Measurements from ENCODE around the gene TNRC18. TPM values are rescaled to one million over a fixed set of nuclear protein-coding genes. Genes with fewer than 3 reads are reported as not detected.

TNRC18 gene
- total and polyA plus RNA-seq, 9 of the 15 experiments (the other 6 are each of a cell fraction or from before 2014, with no cell fraction given) = 0.03 to 43.2 (median 18.0) TPM

GRCh38 chr7:5296611-5297226, 126.9 kb downstream of the TNRC18 start (continued):
- TF ChIP-seq DDX20 (tag; IDR thresholded peaks at IDR 0.05; ENCODE audit: low read depth) (no peak), MEF2A (IDR thresholded peaks at IDR 0.05; ENCODE audit: control insufficient read depth, low read depth, low read length) (no peak), RBM15 (IDR thresholded peaks at IDR 0.05; ENCODE audit: insufficient read depth, low read length) (no peak), NCOA4 (IDR thresholded peaks at IDR 0.05; ENCODE audit: partially characterized antibody) (no peak), TCF7L2 (IDR thresholded peaks at IDR 0.05; ENCODE audit: low read depth, low read length) (no peak), FOSL1 (tag; conservative IDR thresholded peaks at IDR 0.05) (no peak), ZNF282 (CRISPR knock-in tag; IDR thresholded peaks at IDR 0.05) (no peak), NUFIP1 (IDR thresholded peaks at IDR 0.05; ENCODE audit: partially characterized antibody) (no peak), E2F3 (CRISPR knock-in tag; IDR thresholded peaks at IDR 0.05) (no peak), BCOR (IDR thresholded peaks at IDR 0.05) (no peak), STAT5B (CRISPR knock-in tag; IDR thresholded peaks at IDR 0.05) (no peak), RBM22 (IDR thresholded peaks at IDR 0.05; ENCODE audit: low read depth, low read length, poor library complexity, severe bottlenecking) (no peak), ZFX (CRISPR knock-in tag; IDR thresholded peaks at IDR 0.05) (peak; percentile 40; the same call in 1 of the 2 replicates), ZBTB1 (CRISPR knock-in tag; IDR thresholded peaks at IDR 0.05; ENCODE audit: borderline replicate concordance, low read depth) (no peak), ZFPM2 (CRISPR knock-in tag; IDR thresholded peaks at IDR 0.05) (no peak), CBFA2T3 (IDR thresholded peaks at IDR 0.05) (no peak), LEF1 (IDR thresholded peaks at IDR 0.05) (no peak), ZNF384 (IDR thresholded peaks at IDR 0.05; ENCODE audit: low read depth, low read length) (no peak), SIRT6 (IDR thresholded peaks at IDR 0.05; ENCODE audit: low read depth, low read length) (no peak), VEZF1 (CRISPR knock-in tag; IDR thresholded peaks at IDR 0.05) (peak; percentile 78), ZC3H11A (IDR thresholded peaks at IDR 0.05; ENCODE audit: low read depth, low read length) (no peak), POLR2A (conservative IDR thresholded peaks at IDR 0.05) (no peak), KDM5B (IDR thresholded peaks at IDR 0.05; ENCODE audit: insufficient replicate concordance, low read depth, low read length) (no peak), SUPT5H (IDR thresholded peaks at IDR 0.05) (no peak), LCOR (CRISPR knock-in tag; IDR thresholded peaks at IDR 0.05) (no peak), SLC30A9 (CRISPR knock-in tag; IDR thresholded peaks at IDR 0.05) (no peak)
- TF ChIP-seq, protein P1, sequence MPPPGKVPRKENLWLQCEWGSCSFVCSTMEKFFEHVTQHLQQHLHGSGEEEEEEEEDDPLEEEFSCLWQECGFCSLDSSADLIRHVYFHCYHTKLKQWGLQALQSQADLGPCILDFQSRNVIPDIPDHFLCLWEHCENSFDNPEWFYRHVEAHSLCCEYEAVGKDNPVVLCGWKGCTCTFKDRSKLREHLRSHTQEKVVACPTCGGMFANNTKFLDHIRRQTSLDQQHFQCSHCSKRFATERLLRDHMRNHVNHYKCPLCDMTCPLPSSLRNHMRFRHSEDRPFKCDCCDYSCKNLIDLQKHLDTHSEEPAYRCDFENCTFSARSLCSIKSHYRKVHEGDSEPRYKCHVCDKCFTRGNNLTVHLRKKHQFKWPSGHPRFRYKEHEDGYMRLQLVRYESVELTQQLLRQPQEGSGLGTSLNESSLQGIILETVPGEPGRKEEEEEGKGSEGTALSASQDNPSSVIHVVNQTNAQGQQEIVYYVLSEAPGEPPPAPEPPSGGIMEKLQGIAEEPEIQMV (tag; conservative IDR thresholded peaks at IDR 0.05; ENCODE audit: low read depth) = no peak
- TF ChIP-seq, protein P2, sequence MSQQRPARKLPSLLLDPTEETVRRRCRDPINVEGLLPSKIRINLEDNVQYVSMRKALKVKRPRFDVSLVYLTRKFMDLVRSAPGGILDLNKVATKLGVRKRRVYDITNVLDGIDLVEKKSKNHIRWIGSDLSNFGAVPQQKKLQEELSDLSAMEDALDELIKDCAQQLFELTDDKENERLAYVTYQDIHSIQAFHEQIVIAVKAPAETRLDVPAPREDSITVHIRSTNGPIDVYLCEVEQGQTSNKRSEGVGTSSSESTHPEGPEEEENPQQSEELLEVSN (IDR thresholded peaks at IDR 0.05; ENCODE audit: borderline replicate concordance in 1 of 2, extremely low read depth in 1 of 2, insufficient read depth in 1 of 2, insufficient read length in 1 of 2, low read depth in 1 of 2, low read length in 1 of 2, poor library complexity in 1 of 2, severe bottlenecking in 1 of 2) = peak; percentile 58 to 68
